Stimulated activated CD8-positive, alpha-beta memory T cell treated with anti-CD3 and anti-CD28 coated beads, Interleukin-12 subunit alpha, Interleukin-12 subunit beta, amount 100 ng/mL, for 24 hours (primary cell): ENCODE results near the gene SNAPIN.

Experiments
- DNase-seq: peaks from one replicate; pipeline ENCODE4 v3.0.0-alpha.2; 2020; ENCODE audit errors: extremely low read depth

Gene SNAPIN

DNA sequence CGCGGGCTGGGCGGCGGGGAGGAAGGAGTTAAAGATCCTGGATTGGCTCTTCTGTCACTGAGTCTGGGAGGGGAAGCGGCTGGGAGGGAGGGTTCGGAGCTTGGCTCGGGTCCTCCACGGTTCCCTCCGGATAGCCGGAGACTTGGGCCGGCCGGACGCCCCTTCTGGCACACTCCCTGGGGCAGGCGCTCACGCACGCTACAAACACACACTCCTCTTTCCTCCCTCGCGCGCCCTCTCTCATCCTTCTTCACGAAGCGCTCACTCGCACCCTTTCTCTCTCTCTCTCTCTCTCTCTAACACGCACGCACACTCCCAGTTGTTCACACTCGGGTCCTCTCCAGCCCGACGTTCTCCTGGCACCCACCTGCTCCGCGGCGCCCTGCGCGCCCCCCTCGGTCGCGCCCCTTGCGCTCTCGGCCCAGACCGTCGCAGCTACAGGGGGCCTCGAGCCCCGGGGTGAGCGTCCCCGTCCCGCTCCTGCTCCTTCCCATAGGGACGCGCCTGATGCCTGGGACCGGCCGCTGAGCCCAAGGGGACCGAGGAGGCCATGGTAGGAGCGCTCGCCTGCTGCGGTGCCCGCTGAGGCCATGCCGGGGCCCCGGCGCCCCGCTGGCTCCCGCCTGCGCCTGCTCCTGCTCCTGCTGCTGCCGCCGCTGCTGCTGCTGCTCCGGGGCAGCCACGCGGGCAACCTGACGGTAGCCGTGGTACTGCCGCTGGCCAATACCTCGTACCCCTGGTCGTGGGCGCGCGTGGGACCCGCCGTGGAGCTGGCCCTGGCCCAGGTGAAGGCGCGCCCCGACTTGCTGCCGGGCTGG lies 20.2 kb downstream of the SNAPIN start, which contains the start of gene NPR1:
TSS of gene NPR1 (plus strand) at position 170 of the 818 bp plus-strand sequence. CDS start at position 591, 421 bp downstream.
- DNase-seq: no peak

DNA sequence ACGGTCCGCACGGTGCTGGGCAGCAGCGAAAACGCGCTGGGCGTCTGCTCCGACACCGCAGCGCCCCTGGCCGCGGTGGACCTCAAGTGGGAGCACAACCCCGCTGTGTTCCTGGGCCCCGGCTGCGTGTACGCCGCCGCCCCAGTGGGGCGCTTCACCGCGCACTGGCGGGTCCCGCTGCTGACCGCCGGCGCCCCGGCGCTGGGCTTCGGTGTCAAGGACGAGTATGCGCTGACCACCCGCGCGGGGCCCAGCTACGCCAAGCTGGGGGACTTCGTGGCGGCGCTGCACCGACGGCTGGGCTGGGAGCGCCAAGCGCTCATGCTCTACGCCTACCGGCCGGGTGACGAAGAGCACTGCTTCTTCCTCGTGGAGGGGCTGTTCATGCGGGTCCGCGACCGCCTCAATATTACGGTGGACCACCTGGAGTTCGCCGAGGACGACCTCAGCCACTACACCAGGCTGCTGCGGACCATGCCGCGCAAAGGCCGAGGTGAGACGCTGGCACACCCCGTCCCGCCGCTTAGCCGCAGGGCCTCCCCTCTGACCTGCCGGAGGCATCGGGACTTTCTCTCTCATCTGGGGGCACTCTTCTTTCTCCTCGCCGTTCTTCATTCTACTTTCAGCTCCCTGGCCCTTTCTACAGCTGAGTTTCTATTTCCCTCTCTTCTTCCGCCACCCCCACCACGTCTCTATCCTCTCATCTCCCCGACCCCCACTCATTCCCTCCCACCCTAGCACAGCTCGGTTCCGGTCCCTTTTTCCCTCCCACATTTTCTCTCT lies 21.0 kb downstream of the SNAPIN start:
- no peak for DNase-seq

DNA sequence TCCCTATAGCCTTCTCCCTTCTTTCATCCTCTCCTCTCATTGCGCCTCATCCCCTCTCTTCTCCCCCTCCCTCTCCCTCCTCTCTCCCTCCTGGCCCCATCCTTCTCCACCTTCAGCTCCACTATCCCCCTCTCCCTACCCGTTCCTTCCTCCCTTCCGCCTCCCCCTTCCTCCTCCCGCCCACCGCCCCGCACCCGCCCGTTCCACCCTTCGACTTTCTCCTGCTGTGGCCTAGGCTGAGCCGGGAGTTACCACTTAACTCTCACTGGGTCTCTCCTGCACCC lies 21.6 kb downstream of the SNAPIN start:
- no peak for DNase-seq

DNA sequence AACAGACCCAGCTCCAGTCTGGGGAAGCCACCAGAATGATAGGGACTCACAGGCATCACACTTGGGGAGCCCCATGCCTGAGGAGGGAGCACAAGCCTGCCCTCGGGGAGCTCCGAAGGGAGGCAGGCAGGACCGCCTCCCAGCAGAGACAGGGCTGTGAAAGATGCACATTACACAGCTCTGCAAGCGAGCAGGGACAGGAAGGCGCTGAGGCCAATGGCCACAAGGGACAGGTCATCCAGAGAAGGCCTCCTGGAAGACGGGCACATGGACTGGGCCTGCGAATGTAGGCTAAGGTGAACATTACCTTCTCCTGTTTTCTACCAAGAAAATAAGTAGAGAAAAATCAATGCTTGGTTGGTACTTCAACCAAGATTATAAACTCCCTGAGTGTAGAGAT lies 24.2 kb downstream of the SNAPIN start:
- no peak for DNase-seq

- DNase-seq: no peak
These were observed 25.4 kb downstream of the SNAPIN start for GRCh38 chr1:153683854-153684253.

DNA sequence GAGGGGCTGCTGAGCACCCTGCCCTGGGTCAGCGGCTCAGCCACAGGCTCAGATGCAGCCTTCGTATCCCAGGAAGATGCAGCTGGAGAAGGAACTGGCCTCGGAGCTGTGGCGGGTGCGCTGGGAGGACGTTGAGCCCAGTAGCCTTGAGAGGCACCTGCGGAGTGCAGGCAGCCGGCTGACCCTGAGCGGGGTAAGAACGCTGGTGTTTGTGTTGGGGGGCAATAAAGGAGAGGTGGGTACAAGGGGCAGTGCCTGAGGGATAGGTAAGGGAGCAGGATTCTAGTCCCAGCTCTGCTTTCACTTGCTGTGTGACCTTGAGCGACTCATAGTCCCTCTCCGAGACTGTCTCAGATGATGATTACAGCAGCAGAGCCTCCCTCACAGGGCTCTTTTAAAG lies 26.4 kb downstream of the SNAPIN start:
- DNase-seq: no peak

GRCh38 chr1:153685544-153686340 lies 27.2 kb downstream of the SNAPIN start:
- no peak for DNase-seq

GRCh38 chr1:153687346-153688125 lies 29.0 kb downstream of the SNAPIN start:
- no peak for DNase-seq

DNA sequence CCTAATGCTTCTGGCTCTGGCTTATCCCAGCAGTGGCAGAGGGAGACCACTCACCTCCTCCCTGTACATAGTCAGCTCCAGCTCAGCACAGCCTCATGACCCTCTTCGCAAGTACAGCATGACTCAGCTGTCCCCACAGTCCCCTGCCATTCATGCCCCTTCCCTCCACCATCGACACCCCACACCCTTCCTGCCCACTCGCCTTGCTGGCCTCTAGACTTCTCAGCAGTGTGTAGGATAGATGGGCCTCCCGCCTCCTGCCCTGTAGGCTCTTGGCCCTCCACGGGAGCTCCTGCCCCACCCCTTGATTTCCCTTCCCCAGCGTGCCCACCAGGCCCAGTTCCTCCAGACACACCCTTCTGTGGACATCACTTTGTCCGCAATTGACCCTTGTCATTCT lies 29.8 kb downstream of the SNAPIN start:
- DNase-seq: no peak

GRCh38 chr1:153688736-153689328 lies 30.3 kb downstream of the SNAPIN start:
- no peak for DNase-seq

GRCh38 chr1:153693466-153693865 lies 35.0 kb downstream of the SNAPIN start:
- no peak for DNase-seq

- DNase-seq: no peak
These were observed 38.2 kb downstream of the SNAPIN start for GRCh38 chr1:153696741-153697140.

DNA sequence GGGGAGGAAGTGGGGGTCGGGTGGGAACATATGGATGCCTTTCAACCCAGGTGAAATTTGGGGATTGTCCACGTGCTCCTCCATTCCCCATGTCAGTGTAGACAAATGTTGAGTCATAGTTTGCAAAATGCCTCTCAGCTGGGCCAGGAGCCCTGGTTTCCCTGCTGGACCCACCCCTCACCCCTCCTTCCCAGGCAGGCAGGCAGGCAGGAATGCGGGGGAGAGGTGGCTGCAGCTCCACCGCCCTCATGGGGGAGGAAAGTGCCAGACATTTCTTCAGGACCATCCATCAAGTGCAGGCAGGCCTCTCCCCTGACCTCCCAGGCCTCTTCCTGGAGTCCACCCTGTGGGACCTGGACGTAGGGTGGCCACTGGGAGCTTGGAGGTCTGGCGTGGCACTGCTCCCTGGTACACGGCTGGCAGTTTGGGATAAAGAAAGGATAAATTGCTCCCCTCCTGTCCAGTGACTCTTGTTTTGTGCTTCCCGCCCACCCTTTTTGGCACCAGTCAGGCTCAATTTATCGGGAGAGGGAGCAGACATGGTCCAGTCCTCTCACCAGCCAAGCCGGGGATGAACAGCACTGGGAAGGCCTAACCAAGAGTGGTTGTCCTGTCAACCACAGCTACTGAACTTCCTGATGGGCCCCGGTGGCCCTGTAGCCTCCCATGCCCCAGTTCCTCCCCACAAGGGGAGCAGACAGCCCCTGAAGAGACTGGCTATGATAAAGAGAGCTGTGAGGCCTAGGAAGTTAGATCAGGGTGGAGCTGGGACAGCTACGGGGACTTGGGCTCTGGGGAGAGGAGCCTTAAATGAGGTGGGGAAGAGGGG lies 38.9 kb downstream of the SNAPIN start:
- DNase-seq: no peak

DNA sequence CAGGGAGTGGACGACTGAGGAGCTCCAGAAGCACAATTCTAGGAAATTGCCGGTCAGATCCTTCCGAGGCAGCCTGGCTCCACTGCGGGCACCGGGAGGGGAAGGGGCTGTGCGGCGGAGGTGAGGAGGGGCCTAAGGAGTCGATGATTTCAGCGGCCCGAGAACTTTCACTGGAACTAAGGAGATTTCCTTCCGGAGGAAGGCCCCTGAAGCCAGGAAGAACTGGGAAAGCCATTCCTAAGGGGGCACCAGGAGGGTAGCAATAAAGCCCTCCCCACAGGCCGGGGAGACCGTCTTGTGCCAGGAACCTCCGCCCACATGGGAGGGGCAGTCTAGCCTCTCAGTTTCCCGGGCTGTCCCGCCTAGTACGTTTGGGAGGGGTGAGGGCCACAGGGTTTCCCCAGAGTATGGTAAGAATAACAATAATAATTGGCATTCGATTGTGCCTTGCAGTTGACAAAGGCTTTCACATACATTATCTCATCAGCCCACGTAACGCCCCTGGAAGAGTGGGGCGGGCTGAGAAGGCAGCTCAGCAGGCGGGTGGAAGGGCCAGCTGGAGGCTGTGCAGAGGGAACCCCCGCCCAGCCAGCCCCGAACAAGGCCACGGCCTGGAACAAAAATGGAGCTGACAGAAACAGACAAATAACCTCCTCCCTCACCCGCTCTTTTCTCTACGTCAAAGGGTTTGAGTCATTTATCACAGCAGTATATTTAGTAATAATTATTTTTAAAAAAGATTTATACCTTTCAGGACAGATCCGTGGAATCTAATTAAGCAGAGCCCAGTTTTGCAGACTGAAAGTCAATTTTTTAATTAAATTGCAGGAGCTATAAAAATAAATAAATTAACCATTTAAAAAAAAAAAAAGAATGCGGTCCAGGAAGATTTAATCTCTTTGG lies 39.8 kb downstream of the SNAPIN start:
- no peak for DNase-seq

DNA sequence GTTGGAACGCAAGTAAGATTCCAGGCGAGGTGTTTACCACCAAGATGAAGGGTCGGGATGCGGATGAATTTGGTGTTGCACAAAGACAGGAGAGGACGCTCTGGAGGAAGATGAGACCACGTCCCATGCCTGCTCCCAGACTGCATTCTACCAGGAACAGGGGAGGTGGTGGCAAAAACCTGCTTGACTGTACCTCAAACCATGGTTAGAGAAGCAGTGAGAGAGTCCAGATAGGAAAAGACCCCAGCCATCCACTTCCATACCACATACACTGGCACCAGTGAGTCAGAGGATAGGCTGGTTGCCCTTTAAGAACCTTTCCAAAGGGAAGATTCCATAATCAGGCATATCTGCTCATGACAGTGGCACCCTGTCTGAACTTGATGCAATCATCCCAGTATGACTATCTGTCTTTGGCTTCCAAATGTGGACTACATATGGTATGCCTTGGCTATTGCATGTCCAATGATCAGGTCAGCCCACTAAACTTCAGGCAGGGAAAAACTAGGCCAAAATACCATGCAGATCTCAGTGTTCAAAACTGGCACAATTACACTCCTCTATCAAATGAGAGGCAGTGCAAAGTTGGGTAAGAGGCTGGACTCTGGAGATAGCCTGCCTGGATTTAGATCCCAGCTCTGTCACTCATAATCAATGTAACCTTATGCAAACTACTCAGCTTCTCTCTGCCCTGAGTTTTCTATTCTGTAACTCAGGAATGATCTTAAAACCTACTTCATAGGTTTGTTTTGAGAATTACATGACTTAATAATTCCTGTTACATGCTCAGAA lies 40.6 kb downstream of the SNAPIN start:
- no peak for DNase-seq

GRCh38 chr1:153699768-153700167 lies 41.3 kb downstream of the SNAPIN start:
- DNase-seq: no peak

- no peak for DNase-seq
These were observed 47.0 kb downstream of the SNAPIN start for GRCh38 chr1:153705484-153705883.

GRCh38 chr1:153711026-153711425 lies 52.5 kb downstream of the SNAPIN start:
- no peak for DNase-seq
